PC-9 (cell line): Measurements from ENCODE around the gene ABLIM1.

Experiments used
- EZH2 ChIP-seq: fragments of 200-600 bp; sonication (generic); IDR thresholded peaks from 2 replicates; pipeline ENCODE4 v1.8.0; 2017; ENCODE audit warnings: antibody characterized with exemption, low read depth
- TF ChIP-seq, protein P1 (sequence below): fragments of 200-600 bp; sonication (generic); conservative IDR thresholded peaks from 2 replicates; pipeline ENCODE4 v1.6.1; 2017; ENCODE audit warnings: mixed run types, antibody characterized with exemption, mild to moderate bottlenecking, moderate library complexity

DNA sequence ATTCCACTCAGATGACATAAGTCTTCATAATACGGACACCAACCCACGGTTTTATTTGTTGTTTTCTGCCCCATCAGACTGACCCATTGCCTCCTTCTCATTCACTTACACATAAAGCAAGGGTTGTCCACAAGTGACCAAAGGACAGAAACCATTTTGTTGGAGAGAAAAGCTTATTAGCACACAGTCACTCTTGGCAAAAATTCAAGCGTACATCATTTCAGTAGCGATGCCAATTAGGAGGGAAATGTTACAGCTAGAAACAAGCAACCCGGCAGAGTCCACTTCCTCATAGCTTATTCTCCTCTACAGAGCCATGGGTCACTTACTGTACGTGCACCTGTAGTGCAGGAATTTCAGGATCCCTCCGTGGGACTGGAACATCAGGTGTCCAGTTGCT, 23.0 kb downstream of the ABLIM1 start:
- TF ChIP-seq EZH2 = no peak
- TF ChIP-seq, protein P1, sequence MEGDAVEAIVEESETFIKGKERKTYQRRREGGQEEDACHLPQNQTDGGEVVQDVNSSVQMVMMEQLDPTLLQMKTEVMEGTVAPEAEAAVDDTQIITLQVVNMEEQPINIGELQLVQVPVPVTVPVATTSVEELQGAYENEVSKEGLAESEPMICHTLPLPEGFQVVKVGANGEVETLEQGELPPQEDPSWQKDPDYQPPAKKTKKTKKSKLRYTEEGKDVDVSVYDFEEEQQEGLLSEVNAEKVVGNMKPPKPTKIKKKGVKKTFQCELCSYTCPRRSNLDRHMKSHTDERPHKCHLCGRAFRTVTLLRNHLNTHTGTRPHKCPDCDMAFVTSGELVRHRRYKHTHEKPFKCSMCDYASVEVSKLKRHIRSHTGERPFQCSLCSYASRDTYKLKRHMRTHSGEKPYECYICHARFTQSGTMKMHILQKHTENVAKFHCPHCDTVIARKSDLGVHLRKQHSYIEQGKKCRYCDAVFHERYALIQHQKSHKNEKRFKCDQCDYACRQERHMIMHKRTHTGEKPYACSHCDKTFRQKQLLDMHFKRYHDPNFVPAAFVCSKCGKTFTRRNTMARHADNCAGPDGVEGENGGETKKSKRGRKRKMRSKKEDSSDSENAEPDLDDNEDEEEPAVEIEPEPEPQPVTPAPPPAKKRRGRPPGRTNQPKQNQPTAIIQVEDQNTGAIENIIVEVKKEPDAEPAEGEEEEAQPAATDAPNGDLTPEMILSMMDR = no peak
